Natural killer cell (primary cell): ENCODE measurements around the gene KRTAP4-4. TPM values are rescaled to one million over a fixed set of nuclear protein-coding genes. Genes with fewer than 3 reads are reported as not detected.
"Not testable (repeated sequence)": the region's sequence is repeated elsewhere in the genome, so short reads cannot be mapped to it uniquely, and the experiment has no call there.

Source experiments
- ATAC-seq, 3 donors: fragments of 150-1000 bp in 2 of 3; fragments of 200-7000 bp in 1 of 3; cut with Tn5 transposase; 1 replicate in 1 of 3; 2 replicates in 2 of 3; pipeline ENCODE4 v1.10.0; 2021; ENCODE audit warnings: mild to moderate bottlenecking in 2 of 3, moderate library complexity in 2 of 3
- DNase-seq, 2 donors: peaks; one replicate each; pipeline versions ENCODE4 v3.0.0 to v3.0.0-alpha.2; 2013 to 2021; ENCODE audit warnings: mixed read lengths in 1 of 2
- H3K27ac ChIP-seq: one replicate; pipeline ENCODE4 v1.5.1; 2013; ENCODE audit warnings: mild to moderate bottlenecking, low read length
- H3K27me3 ChIP-seq: one replicate; pipeline ENCODE4 v1.6.1; 2013; ENCODE audit warnings: low read length; ENCODE audit not compliant: control insufficient read depth, insufficient read depth
- H3K36me3 ChIP-seq: one replicate; pipeline ENCODE4 v1.6.1; 2013; ENCODE audit warnings: low read length; ENCODE audit not compliant: control insufficient read depth, insufficient read depth
- H3K4me1 ChIP-seq: one replicate; pipeline ENCODE4 v1.6.1; 2013; ENCODE audit warnings: low read length; ENCODE audit not compliant: control insufficient read depth, insufficient read depth
- H3K4me3 ChIP-seq: one replicate; pipeline ENCODE4 v1.5.1; 2013; ENCODE audit warnings: low read length
- H3K9me3 ChIP-seq: one replicate; pipeline ENCODE4 v1.6.1; 2013; ENCODE audit warnings: low read length; ENCODE audit not compliant: control insufficient read depth, insufficient read depth
- H3K27ac Mint-ChIP-seq, 2 donors: one replicate each; pipeline ENCODE4 v1.8.0; 2022; ENCODE audit warnings: mild to moderate bottlenecking in 2 of 2, mixed read lengths in 2 of 2, moderate library complexity in 1 of 2
- H3K27me3 Mint-ChIP-seq, 2 donors: one replicate each; pipeline ENCODE4 v1.8.0; 2022; ENCODE audit warnings: low read depth in 2 of 2, mixed read lengths in 2 of 2
- H3K36me3 Mint-ChIP-seq: one replicate; pipeline ENCODE4 v1.8.0; 2022; ENCODE audit warnings: mixed read lengths
- H3K4me1 Mint-ChIP-seq, 2 donors: one replicate each; pipeline ENCODE4 v1.8.0; 2022; ENCODE audit warnings: mixed read lengths in 2 of 2
- H3K4me3 Mint-ChIP-seq: one replicate; pipeline ENCODE4 v1.8.0; 2022; ENCODE audit warnings: mild to moderate bottlenecking, moderate library complexity, mixed read lengths
- H3K9me3 Mint-ChIP-seq, 2 donors: one replicate each; pipeline ENCODE4 v1.8.0; 2022; ENCODE audit warnings: mixed read lengths in 2 of 2
- CTCF ChIP-seq: fragments of 200-600 bp; IDR thresholded peaks from one replicate; pipeline ENCODE4 v1.8.0; 2022; ENCODE audit warnings: antibody characterized with exemption
- WGBS: methylation state at CpG from one replicate; pipeline ENCODE4 v1.1.7; 2013; ENCODE audit warnings: missing lambda C conversion rate; ENCODE audit not compliant: insufficient coverage; 5-methylcytosine and 5-hydroxymethylcytosine counted together
- intact Hi-C: fragments of 100-400 bp; cut with micrococcal nuclease; formaldehyde crosslinking; loops from one replicate; pipeline ENCODE4 v1.14.2; 2022
- total RNA-seq, 4 donors: library from RNA; stranded (reverse); fragments of 120-200 nt in 1 of 4; gene quantifications; one replicate each; pipeline versions ENCODE4 v1.2.3 to v1.2.4, GENCODE V29; 2013 to 2022

Gene KRTAP4-4
- total RNA-seq, 3 donors from 2014 or later (not counting 1 experiment from before 2014, with no cell fraction given): not detected

DNA sequence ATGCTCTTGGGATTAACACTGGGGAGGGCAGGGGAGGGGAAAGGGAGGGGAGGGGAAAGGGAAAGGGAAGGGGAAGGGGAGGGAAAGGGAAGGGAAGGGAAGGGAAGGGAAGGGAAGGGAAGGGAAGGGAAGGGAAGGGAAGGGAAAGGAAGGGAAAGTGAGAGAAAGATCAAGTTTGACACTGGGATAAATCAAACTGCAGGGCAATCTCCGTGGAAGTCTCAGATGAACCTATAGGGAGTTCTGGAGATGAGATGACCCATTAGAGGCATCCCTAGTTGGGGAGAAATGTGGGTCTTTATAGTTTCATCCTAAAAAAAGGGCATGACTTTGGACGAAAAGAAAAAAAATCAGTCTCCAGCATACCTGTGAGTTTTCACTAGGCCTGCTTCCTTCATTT is 38.8 kb downstream of the KRTAP4-4 start:
- Histone ChIP-seq H3K4me1 (peaks cover 18% of the 10 kb centered on the region), H3K27ac (no peak overlapping the region), H3K9me3 (no peaks in the 10 kb centered on the region), H3K36me3 (no peaks in the 10 kb centered on the region), H3K4me3 (no peak overlapping the region), H3K27me3 (peaks cover 6% of the 10 kb centered on the region)
- H3K27ac Mint-ChIP-seq: no peak overlapping the region
- no peak for TF ChIP-seq CTCF
- no peak for DNase-seq
- peaks cover 26 to 56% of the 10 kb centered on the region in 2 donors for H3K27me3 Mint-ChIP-seq
- no peak for ATAC-seq
- no peak overlapping the region for H3K4me3 Mint-ChIP-seq
- no peaks in the 10 kb centered on the region for H3K36me3 Mint-ChIP-seq
- WGBS: 98% methylated on average over 2 of the region's 2 CpGs
- intact Hi-C loops: no loop called here
- no peaks in the 10 kb centered on the region for H3K9me3 Mint-ChIP-seq
- peaks cover 11 to 14% of the 10 kb centered on the region in 2 donors for H3K4me1 Mint-ChIP-seq

- not testable (repeated sequence) for H3K9me3 ChIP-seq, H3K36me3 ChIP-seq, H3K9me3 Mint-ChIP-seq, H3K4me3 Mint-ChIP-seq, H3K4me3 ChIP-seq, H3K27me3 ChIP-seq, H3K36me3 Mint-ChIP-seq, H3K4me1 ChIP-seq, H3K27ac Mint-ChIP-seq
- peak overlapping the region; percentile 74 for H3K27ac ChIP-seq
- H3K4me1 Mint-ChIP-seq: peaks cover 11 to 14% of the 10 kb centered on the region in 2 donors
- peaks cover 23 to 66% of the 10 kb centered on the region in 2 donors for H3K27me3 Mint-ChIP-seq
- ATAC-seq (peak in 1 of 3 donors; percentile 33), DNase-seq (peak in 1 of 2 donors; percentile 36)
- intact Hi-C loops: loop anchor here (1.0 kb wide), 1 partner anchor 22 kb away; the partner anchor contains the start of gene KRTAP4-8
- 31% methylated on average over 6 of the region's 11 CpGs for WGBS
These were observed 40.6 kb downstream of the KRTAP4-4 start for GRCh38 chr17:41119696-41120690.

GRCh38 chr17:41118721-41119120 is 41.8 kb downstream of the KRTAP4-4 start:
- no peak for ATAC-seq
- H3K4me1 ChIP-seq: peaks cover 7% of the 10 kb centered on the region
- H3K36me3 ChIP-seq: no peaks in the 10 kb centered on the region
- WGBS: 100% methylated on average over 2 of the region's 4 CpGs
- no peak overlapping the region for H3K4me3 ChIP-seq
- no peak overlapping the region for H3K27ac Mint-ChIP-seq
- no peak overlapping the region for H3K4me3 Mint-ChIP-seq
- H3K4me1 Mint-ChIP-seq: peaks cover 11 to 14% of the 10 kb centered on the region in 2 donors
- no peak for TF ChIP-seq CTCF
- peaks cover 23 to 63% of the 10 kb centered on the region in 2 donors for H3K27me3 Mint-ChIP-seq
- intact Hi-C loops: no loop called here
- no peak overlapping the region for H3K27ac ChIP-seq
- DNase-seq: no peak
- H3K9me3 Mint-ChIP-seq: no peaks in the 10 kb centered on the region
- H3K9me3 ChIP-seq: no peaks in the 10 kb centered on the region
- H3K27me3 ChIP-seq: no peaks in the 10 kb centered on the region
- no peaks in the 10 kb centered on the region for H3K36me3 Mint-ChIP-seq

GRCh38 chr17:41117846-41118386 is 42.6 kb downstream of the KRTAP4-4 start, which contains the start of gene KRTAP4-11:
KRTAP4-11 (minus strand) TSS chr17:41118373; CDS start chr17:41118315, 58 bp downstream.
- DNase-seq, H3K36me3 Mint-ChIP-seq, H3K4me1 ChIP-seq, H3K36me3 ChIP-seq, H3K27ac Mint-ChIP-seq, H3K27ac ChIP-seq, H3K9me3 Mint-ChIP-seq, H3K9me3 ChIP-seq, intact Hi-C loops, H3K27me3 ChIP-seq, H3K4me3 Mint-ChIP-seq, ATAC-seq, H3K4me3 ChIP-seq: not testable (repeated sequence)
- 82% methylated on average over 10 of the region's 10 CpGs for WGBS
- Mint-ChIP-seq H3K4me1 (peaks cover 9 to 11% of the 10 kb centered on the region in 2 donors), H3K27me3 (peaks cover 18 to 57% of the 10 kb centered on the region in 2 donors)
